Epithelial cell of proximal tubule (primary cell): Measurements from ENCODE around the gene RFX6. TPM values are rescaled to one million over a fixed set of nuclear protein-coding genes. Genes with fewer than 3 reads are reported as not detected.
A peak's percentile ranks its signal among the peaks of the same experiment; 100 is the strongest.

Experiments
- DNase-seq: peaks from one replicate; pipeline ENCODE4 v3.0.0-alpha.2; 2011; ENCODE audit warnings: low read depth
- H3K4me3 ChIP-seq: 2 replicates; pipeline ENCODE4 v1.5.1; 2011; ENCODE audit warnings: low read depth, mild to moderate bottlenecking, low read length
- CTCF ChIP-seq: conservative IDR thresholded peaks from 2 replicates; pipeline ENCODE4 v1.5.1; 2012; ENCODE audit warnings: low read depth, mild to moderate bottlenecking, low read length
- total RNA-seq: library from RNA; depleted of rRNA; stranded (reverse); fragments of >200 nt; gene quantifications from 2 replicates; pipeline ENCODE4 v1.2.3, GENCODE V29; 2015

Gene RFX6
- total RNA-seq, 1 donor from 2014 or later: not detected

GRCh38 chr6:116877743-116878142 lies 701 bp downstream of the RFX6 start:
- TF ChIP-seq CTCF: no peak
- H3K4me3 ChIP-seq: no peak overlapping the region
- DNase-seq: no peak

GRCh38 chr6:116881236-116881635 lies 4.2 kb downstream of the RFX6 start:
- no peak for DNase-seq
- peak; percentile 47 for TF ChIP-seq CTCF
- no peak overlapping the region for H3K4me3 ChIP-seq

GRCh38 chr6:116883005-116883404 lies 6.0 kb downstream of the RFX6 start:
- no peak for TF ChIP-seq CTCF
- no peak overlapping the region for H3K4me3 ChIP-seq
- DNase-seq: no peak

- no peak for DNase-seq
- TF ChIP-seq CTCF: no peak
- no peak overlapping the region for H3K4me3 ChIP-seq
Measured at GRCh38 chr6:116884530-116884929, 7.5 kb downstream of the RFX6 start.

GRCh38 chr6:116887168-116887567 lies 10.1 kb downstream of the RFX6 start:
- DNase-seq: no peak
- TF ChIP-seq CTCF: no peak
- H3K4me3 ChIP-seq: no peak overlapping the region

GRCh38 chr6:116887894-116888293 lies 10.9 kb downstream of the RFX6 start:
- DNase-seq: no peak
- no peak overlapping the region for H3K4me3 ChIP-seq
- no peak for TF ChIP-seq CTCF

- no peak overlapping the region for H3K4me3 ChIP-seq
- DNase-seq: no peak
- TF ChIP-seq CTCF: no peak
Measured at GRCh38 chr6:116888732-116889360, 11.8 kb downstream of the RFX6 start.
